Ishikawa (cell line): ENCODE data around the gene KCNN4.

ENCODE experiments used
- CEBPB ChIP-seq: IDR thresholded peaks from 2 replicates; pipeline ENCODE4 v1.6.1; 2012
- EP300 ChIP-seq: IDR thresholded peaks from 2 replicates; pipeline ENCODE4 v1.6.1; 2012; ENCODE audit warnings: borderline replicate concordance
- NFIC ChIP-seq: IDR thresholded peaks from 2 replicates; pipeline ENCODE4 v1.6.1; 2012
- RAD21 ChIP-seq: IDR thresholded peaks from 2 replicates; pipeline ENCODE4 v1.6.1; 2012; ENCODE audit warnings: low read depth
- TAF1 ChIP-seq: IDR thresholded peaks from 2 replicates; pipeline ENCODE4 v1.6.1; 2012; ENCODE audit warnings: low read depth, mild to moderate bottlenecking
- TCF12 ChIP-seq: IDR thresholded peaks from 2 replicates; pipeline ENCODE4 v1.6.1; 2012; ENCODE audit warnings: low read depth
- YY1 ChIP-seq: IDR thresholded peaks from 2 replicates; pipeline ENCODE4 v1.6.1; 2012; ENCODE audit warnings: low read depth
- ZBTB7A ChIP-seq: IDR thresholded peaks from 2 replicates; pipeline ENCODE4 v1.6.1; 2012; ENCODE audit warnings: low read depth
- TF ChIP-seq, protein P1 (sequence below): IDR thresholded peaks from 2 replicates; pipeline ENCODE4 v1.6.1; 2012

DNA sequence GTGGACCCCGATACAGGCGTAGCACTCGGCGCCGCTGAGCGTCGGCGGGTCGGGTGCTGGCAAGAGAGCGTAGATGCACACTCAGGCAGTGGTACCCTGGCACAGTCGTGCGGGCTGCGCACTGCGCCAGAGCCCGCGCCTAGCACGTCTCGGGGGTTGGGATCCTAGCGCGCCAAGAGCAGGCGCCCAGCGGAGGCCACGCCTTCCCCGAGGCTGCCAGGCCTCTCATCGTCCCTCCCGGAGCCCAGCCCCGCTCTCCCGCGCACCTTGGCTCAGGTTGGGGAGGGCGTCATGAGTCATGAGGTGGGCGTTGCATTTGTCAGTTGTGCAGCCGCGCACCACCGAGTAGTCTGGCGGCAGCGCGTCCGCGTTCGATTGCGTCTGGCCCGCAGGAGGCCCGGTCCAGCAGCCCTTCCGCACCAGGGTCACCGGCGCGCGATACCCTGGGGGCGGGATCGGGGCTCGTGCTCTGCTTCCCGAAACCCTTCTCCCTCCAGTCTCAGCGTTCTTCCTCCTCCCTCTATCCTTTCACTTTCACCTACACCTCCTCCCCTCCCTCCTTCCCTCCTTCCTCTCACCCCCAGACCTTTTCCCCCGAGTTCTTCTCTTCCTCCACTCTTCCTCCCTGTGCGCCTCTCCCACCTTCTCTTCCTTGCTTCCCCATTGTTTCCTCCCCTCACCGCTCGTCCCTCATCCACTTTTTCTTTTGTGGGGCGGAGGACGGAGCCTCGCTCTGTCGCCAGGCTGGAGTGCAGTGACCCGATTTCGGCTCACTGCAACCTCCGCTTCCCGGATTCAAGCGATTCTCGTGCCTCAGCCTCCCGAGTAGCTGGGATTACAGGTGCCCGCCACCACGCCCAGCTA is 18.0 kb upstream of the KCNN4 start:
- no peak for TF ChIP-seq CEBPB
- peak; percentile 42; the same call in 1 of the 2 replicates for TF ChIP-seq NFIC
- TF ChIP-seq, protein P1, sequence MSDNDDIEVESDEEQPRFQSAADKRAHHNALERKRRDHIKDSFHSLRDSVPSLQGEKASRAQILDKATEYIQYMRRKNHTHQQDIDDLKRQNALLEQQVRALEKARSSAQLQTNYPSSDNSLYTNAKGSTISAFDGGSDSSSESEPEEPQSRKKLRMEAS: peak; percentile 74
- TF ChIP-seq RAD21: no peak
- TF ChIP-seq EP300: no peak
- TF ChIP-seq TCF12: no peak
- no peak for TF ChIP-seq TAF1
- no peak for TF ChIP-seq ZBTB7A
- no peak for TF ChIP-seq YY1
